HG03175 (cell line): ENCODE results near the gene SIX3.

Experiments used
- ATAC-seq: cut with Tn5 transposase; IDR thresholded peaks from one replicate; pipeline ENCODE4 v1.9.1; 2021; ENCODE audit warnings: mild to moderate bottlenecking, moderate library complexity; ENCODE audit not compliant: unreplicated experiment

The SIX3 gene

DNA sequence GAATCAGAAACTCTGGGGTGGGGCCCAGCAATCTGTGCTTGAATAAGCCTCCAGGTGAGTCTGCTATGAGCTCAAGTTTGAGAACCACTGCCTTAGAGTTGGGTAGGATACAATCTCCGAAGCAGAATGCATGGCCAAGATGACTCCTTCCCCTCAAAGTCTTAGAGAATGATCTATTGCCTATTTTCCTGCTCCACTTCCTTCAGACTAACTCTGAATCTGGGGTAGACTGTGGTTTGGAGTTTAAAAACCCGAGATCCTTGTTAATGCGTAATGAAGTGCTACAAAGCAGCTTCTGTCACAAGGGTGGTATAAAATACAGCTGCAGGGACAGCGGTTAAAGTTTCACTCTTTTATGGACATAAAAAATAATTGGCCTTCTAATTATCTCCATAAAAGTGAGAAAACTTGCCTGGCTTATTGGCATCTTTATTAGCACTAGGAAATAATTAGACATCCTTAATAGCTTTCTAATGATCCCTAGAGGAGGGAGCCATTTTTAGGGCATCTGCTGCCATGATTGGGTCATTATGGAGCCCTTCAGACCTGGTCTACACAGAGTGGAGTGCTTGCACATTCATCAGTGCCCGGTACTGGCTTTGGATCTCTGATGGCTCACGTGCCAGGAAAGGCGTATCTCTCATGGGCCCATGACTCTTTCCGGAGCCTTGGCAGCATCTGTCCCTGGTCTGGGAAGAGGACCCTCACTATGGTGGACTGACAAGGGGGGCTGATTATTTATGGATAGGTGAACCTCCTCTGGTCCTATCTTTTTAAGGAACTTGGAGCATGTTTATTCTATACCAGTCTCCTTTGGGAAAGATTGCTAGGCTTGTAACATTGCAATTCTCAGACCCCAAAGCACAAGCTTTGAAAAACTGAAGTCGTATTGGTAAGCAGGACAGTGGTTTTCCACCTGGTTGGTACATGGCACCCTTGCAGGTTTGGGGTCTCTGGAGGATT is 39.5 kb downstream of the SIX3 start:
- ATAC-seq, result no peak

- ATAC-seq, result no peak
Measured at GRCh38 chr2:44981714-44982108, 40.2 kb downstream of the SIX3 start.

GRCh38 chr2:44983836-44984604 is 42.5 kb downstream of the SIX3 start:
- no peak for ATAC-seq

DNA sequence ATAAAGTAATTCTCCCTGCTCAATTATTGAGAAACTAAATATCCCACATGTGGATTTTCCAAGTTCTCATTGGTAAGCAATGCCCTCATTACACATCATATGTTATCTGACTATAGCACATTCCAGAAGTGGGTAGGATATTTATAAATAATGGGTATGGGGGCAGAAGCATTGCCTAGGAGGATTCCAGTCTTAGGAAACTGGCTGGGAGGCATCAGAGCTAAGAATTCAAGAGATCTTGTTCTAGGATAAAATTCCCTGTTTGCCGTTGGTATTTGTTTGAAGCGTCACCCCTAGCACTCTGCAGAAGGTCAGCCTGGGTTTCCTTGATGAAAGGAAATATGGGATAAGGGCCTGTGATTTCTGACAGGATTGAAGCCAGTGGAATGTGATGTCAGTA is 47.7 kb downstream of the SIX3 start:
- ATAC-seq, result no peak

DNA sequence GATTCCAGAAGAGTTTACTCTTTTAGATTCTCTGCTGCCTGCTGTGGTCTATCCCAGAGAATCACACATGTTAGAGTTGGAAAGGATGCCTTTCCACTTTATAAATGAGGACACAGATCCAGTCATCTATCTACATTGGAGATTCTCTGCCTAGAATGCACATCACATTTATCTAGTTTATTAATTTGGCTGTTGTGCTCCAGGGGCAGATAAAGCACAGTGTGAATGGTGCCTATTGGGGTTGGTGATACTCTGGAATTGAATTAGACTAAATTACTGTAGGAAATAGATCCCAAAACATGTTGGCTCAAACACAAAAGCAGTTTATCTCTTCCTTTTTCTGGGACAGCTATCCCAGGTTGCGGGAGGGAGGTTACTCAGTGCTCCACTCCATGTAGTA is 52.9 kb downstream of the SIX3 start:
- ATAC-seq, result no peak
